HG02840 (cell line): Measurements from ENCODE around the gene C12orf43.

Experiments used
- ATAC-seq: cut with Tn5 transposase; IDR thresholded peaks from one replicate; pipeline ENCODE4 v1.9.1; 2021; ENCODE audit warnings: mild to moderate bottlenecking, moderate library complexity, moderate number of reproducible peaks; ENCODE audit not compliant: unreplicated experiment, low FRiP score

Gene C12orf43

GRCh38 chr12:120979862-120980696 lies 36.2 kb downstream of the C12orf43 start:
- ATAC-seq: no peak

DNA sequence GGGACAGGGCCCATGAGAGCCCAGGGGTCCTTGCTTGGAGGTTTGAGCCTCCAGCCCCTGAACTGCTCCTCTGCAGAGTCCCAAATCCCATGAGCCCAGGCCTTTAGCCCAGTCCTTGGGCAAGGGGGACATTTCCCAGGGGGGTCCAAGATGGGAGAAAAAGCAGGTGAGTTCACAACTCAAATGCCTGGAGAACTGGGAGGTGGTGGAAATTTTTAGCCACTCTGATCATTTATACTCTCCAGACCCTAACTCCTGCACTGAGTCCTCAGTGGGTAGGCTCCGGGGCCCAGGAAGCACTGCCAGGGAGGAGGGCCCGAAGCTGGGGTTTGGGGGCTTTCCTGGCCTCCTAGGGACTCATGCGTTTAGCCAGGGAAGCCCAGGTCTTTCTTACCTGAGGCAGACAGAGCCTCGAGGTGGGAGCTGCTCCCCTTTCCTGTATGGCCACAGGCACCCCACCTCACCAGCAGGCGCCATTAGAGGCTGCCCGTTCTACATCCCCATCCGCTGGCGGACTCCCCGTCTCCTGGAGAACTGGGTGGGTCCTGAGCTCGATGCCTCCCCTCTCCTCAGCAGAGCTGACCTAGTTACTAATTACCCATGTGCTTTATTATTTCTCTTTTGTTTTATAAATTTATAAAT lies 36.9 kb downstream of the C12orf43 start:
- ATAC-seq: no peak

- ATAC-seq: no peak
Observed at GRCh38 chr12:120978296-120979219, 37.7 kb downstream of the C12orf43 start, which contains the start of gene HNF1A. Gene HNF1A (plus strand): TSS chr12:120978543. CDS start chr12:120978769, 226 bp downstream.

DNA sequence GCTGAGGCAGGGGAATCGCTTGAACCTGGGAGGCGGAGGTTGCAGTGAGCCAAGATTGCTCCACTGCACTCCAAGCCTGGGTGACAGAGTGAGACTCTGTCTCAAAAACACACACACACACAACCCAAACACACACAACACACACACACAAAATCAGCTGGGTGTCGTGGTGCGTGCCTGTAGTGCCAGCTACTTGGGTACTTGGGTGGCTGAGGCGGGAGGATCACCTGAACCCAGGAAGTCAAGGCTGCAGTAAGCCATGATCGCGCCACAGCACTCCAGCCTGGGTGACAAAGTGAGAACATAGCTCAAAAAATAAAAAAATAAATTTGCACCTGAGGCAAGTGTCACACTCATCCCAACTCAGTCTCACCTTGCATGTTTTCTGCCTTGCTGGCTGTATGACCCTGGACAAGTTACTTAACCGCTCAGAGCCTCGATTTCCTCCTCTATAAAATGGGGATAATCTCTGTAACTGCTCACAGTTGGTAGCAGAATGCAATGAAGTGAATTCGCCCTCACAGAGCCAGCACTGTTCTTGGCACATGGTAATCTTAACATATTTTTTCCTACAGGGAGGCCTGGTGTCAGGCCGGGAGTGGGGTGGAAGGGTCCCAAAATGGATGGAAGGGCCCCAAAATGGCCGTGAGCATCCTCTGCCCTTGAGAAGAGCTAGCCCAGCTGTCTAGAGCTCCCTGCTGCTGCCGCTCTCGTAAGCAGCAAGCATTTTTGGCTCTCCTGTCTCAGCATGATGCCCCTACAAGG lies 38.6 kb downstream of the C12orf43 start:
- no peak for ATAC-seq

GRCh38 chr12:120972870-120973543 lies 43.3 kb downstream of the C12orf43 start:
- ATAC-seq: no peak

DNA sequence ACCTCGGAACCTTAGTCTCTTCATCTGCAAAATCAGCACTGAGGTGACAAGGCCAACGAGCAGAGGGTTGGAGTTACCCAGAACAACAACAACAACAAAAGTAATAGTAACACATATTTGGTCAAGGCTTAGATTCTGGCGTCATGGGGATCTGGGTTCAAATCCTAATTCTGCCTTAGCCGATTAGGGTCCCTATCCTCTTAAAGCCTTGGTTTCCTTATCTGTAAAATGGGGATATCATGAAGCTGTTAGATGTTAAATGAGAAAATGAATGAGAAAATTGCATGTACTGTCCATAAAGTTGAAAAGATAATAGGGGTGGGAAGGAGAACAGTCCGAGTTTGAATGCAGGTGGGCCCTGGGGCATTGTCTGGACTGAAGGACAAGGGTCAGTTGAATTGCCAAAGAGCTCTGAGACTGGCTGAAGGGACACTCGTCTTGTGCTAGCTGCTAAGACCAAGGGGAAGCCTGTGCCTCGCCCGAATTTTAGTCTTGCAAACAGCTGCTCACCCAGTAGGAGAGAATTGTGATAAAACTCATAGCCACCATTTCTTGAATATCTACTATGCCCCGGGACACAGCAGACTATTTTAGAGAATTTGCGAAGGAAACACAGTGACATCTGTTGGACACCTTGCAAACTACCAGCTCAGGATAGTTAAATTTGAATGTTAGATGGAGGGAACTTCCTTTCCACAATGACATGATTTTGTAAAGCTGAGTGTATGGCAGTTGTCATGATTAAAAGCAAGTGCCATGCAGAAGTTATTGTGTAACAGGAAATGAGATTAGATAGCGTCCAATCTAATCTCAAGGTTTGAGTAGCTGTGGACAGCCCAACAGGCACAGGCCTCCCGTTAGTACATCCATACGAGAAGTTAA lies 44.7 kb downstream of the C12orf43 start:
- ATAC-seq: no peak

GRCh38 chr12:120970310-120970709 lies 46.0 kb downstream of the C12orf43 start:
- ATAC-seq: no peak

DNA sequence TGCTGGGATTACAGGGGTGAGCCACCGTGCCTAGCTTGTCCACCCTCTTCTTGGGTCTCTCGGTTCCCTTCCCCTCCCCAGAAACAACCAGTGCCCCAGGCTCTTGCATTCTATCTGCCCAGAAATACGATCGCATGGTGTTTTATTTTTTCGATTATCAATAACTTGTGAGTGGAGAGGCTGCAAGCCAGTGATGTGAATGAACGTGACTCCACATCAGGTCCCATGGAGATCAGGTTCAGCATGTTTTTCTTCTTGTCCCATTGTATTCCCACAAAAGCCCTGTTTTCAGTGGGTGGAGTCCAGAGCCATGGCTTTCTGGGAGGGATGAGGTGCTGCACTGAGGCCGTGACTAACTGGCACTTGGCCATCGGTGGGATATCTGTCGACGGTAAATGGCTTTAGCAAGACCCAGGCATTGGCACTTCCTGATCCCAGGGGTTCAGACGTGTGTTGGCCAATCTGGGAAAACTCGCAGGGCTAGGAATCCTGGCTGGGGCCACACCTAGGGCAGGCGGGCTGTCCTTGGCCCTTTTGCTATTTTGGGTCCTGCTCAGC lies 50.7 kb downstream of the C12orf43 start:
- no peak for ATAC-seq

GRCh38 chr12:120964298-120964697 lies 52.0 kb downstream of the C12orf43 start:
- no peak for ATAC-seq

DNA sequence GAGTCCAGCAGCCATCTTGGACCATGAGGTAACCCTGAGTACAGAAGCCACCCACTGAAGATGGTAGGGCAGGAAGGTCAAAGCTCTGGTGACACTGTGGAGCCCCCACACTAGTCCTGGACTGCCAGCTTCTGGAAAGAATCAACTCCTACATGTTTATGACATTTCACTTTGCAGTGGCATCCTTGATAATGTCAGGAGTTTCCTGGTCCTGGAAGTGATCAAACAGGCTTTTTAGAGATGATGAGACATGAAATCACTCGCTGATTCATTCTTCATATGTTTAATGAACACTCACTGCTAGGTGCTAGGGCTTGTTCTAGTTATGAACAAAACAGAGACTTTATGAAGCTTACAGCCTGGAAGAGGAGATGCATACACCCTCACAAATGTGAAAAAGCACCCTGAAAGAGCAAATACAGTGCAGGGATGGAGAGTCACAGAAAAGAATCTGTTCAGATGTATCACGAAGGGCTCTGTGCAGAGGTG lies 53.7 kb downstream of the C12orf43 start:
- ATAC-seq: no peak

DNA sequence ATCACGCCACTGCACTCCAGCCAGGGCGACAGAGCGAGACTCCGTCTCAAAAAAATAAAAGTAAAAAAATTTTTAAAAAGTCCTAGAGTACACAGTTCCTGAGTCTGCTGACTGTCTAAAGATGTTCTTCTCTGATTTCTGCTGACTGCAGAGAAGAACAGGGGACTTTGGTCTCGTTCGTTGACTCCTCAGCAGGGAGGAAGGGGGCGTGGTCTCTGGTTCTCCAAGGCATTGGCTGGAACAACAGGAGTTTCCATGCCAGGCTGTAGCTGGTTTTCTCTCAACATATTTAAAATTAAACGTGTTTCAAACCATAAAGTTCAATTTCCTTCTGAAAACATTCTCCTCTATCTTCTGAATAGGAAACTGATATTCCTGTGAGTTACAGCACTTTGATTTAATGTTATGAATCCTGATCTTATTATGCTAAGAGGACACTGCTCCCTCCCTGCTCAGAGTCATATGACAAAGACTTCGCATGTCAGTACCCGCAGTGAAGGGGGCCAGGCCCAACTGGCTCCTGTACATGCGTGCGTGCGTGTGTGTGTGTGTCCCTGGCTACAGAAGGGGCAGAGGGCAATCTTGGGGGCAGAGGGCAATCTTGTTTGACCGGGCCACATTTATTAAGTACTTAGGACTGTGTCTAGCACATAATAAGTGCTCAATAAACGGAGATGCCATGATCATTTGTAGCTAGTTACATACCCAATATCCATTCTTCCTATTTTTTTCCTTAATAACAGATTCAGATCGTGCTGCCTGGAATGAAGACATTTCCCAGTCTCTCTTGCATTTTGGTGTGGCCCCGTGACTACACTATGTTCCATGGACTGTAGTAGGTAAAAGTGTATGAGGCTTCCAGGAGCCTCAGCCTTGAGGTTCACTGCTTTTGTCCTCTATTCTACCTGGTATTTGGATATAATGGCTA lies 54.4 kb downstream of the C12orf43 start:
- no peak for ATAC-seq

DNA sequence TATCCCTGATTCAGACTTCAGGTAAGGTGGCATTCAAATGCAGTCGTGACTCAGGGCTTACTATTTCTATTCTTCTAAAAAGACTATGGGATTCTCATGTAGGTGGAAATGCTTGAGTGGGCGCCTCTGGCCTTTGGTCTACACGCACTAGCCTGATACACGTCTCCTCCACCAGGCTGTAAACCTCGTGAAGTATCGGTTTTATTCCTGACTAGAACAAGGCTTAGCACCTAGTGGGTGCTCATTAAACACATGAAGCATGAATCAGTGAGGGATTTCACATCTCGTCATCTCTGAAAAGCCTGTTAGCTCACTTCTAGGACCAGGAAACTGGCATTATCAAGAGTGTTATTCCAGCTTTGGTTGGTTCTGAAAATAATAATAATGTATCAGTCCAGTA lies 55.6 kb downstream of the C12orf43 start:
- ATAC-seq: no peak

DNA sequence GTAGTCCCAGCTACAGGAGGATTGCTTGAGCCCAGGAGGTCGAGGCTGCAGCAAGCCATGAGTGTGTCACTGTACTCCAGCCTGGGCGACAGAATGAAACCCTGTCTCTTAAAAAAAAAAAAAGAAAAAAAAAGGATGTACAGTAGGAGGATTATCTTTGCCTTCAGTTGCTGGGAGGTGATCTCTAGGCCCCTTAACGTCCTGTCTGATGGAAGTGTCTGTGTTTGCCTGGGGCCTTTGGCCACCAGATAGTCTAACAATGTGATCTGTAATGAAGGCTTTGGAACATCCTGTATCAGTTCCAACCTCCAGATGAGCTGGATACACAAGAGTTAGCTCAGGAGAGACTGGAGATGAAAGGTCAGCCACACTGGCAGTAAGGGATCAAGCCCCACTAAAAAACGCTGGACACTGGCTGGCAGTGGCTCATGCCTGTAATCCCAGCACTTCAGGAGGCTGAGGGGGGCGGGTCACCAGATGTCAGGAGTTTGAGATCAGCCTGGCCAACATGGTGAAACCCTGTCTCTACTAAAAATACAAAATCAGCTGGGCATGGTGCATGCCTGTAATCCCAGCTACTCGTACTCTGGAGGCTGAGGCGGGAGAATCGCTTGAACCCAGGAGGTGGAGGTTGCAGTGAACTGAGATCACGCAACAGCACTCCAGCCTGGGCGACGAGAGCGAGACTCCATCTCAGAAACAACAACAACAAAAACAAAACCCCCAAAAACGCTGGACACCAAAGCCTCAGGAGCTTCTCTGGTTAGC lies 57.0 kb downstream of the C12orf43 start:
- no peak for ATAC-seq

DNA sequence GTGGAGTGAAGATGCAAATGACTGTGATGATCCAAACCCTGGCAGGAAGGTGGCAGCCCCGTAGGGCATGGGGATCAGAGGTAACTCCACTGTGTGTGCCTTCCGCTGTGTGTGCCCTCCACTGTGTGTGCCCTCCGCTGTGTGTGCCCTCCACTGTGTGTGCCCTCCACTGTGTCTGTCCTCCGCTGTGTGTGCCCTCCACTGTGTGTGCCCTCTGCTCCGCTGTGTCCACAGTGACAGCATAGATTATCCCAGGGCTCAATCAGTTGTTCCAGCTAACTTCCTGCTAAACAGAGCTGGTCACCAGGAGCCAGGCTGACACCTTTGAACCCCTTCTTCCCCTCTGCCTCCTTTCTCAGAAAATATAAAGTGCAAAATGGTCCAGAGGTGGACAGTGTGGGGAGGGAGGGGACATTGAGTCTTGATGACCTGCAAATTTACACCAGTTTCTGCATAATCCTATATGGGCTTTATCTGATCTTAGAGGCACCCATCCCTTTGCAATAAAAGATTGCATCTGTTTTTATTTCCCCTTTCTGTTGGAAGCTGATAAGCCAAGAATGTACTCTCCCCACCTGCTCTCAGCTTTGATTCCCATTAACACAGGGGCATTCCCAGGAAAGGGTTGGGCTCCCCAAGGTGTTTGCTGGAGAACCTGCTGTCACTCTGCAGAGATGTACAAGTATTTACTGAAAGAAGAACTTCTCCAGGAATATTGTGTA lies 59.5 kb downstream of the C12orf43 start:
- ATAC-seq: no peak

DNA sequence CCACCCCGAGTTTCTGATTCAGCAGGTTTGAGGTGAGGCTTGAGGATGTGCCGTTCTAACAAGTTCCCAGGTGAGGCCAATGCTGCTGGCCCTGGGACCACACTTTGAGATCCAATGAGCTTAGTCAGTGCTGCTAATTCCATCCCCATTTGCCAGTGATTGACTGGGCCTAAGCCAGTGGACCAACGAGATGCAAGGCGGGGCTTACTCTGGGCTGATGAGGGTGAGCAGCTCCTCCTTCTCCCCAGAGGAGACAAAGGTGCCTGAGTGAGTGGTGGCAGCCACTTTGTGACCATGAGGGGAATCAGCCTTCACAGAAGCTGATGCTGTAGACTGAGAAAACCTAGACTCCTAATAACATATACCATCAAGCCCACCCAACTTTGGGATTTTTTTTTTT lies 61.1 kb downstream of the C12orf43 start:
- ATAC-seq: no peak

DNA sequence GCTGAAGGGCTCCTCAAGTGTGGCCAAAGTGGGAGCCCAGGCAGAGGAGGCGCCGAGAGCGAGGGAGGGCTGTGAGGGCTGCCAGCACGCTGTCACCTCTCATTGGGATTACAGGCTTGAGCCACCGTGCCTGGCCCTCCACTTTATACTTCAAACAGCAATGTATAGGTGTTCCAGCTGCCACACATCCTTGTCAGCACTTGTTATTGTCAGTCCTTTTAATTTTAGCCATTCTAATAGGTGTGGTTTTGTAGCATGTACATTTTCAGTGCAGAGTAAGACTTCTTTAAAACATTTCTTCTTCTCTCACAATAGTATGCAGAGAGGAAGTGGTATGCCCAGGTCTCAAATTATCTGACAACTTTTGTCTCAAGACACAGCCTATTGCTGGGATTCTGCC lies 65.5 kb downstream of the C12orf43 start:
- no peak for ATAC-seq
